Naive B cell (primary cell): ENCODE measurements around the gene CYP8B1. TPM values are rescaled to one million over a fixed set of nuclear protein-coding genes. Genes with fewer than 3 reads are reported as not detected.

Experiments
- ATAC-seq, 2 donors: fragments of 150-1000 bp; cut with Tn5 transposase; 2 replicates each; pipeline ENCODE4 v1.10.0; 2021; ENCODE audit warnings: low read depth in 2 of 2, mild to moderate bottlenecking in 2 of 2, moderate library complexity in 2 of 2
- DNase-seq: peaks from one replicate; pipeline ENCODE4 v3.0.0; 2022
- H3K27ac Mint-ChIP-seq, 6 donors: one replicate each; pipeline ENCODE4 v1.8.0; 2020 to 2022; ENCODE audit warnings: mild to moderate bottlenecking in 6 of 6, mixed read lengths in 6 of 6, moderate library complexity in 5 of 6, inconsistent platforms in 2 of 6
- H3K27me3 Mint-ChIP-seq, 3 donors: one replicate each; pipeline ENCODE4 v1.8.0; 2021 to 2022; ENCODE audit warnings: mixed read lengths in 3 of 3, mild to moderate bottlenecking in 1 of 3
- H3K36me3 Mint-ChIP-seq, 2 donors: one replicate each; pipeline ENCODE4 v1.8.0; 2020 to 2022; ENCODE audit warnings: mixed read lengths in 2 of 2, inconsistent platforms in 1 of 2, mild to moderate bottlenecking in 1 of 2
- H3K4me1 Mint-ChIP-seq, 3 donors: one replicate each; pipeline ENCODE4 v1.8.0; 2020 to 2022; ENCODE audit warnings: mixed read lengths in 3 of 3, inconsistent platforms in 1 of 3, mild to moderate bottlenecking in 1 of 3, moderate library complexity in 1 of 3
- H3K4me3 Mint-ChIP-seq, 8 donors: one replicate each; pipeline ENCODE4 v1.8.0; 2020 to 2022; ENCODE audit warnings: mild to moderate bottlenecking in 8 of 8, mixed read lengths in 8 of 8, moderate library complexity in 8 of 8, inconsistent platforms in 2 of 8
- H3K9me3 Mint-ChIP-seq, 7 donors: one replicate each; pipeline ENCODE4 v1.8.0; 2020 to 2022; ENCODE audit warnings: mixed read lengths in 7 of 7, mild to moderate bottlenecking in 5 of 7, inconsistent platforms in 2 of 7, moderate library complexity in 1 of 7
- polyA plus RNA-seq, 6 donors: library from polyadenylated mRNA; unstranded; fragments of 300-500 nt; fragmentation: Illumina TruSeq; gene quantifications; one replicate each; pipeline ENCODE4 v1.2.3, GENCODE V29; 2021; ENCODE audit warnings: low read depth in 6 of 6

Gene CYP8B1
- not detected for polyA plus RNA-seq

- ATAC-seq (no peak), DNase-seq (no peak)
- Mint-ChIP-seq H3K36me3 (peaks cover 0 to 4% of the 10 kb centered on the region in 2 donors), H3K9me3 (no peaks in the 10 kb centered on the region), H3K4me3 (no peak within 1 kb of the TSS), H3K27me3 (peaks cover 0 to 16% (median 7%) of the 10 kb centered on the region in 3 donors), H3K4me1 (peaks cover 4 to 7% (median 5%) of the 10 kb centered on the region in 3 donors), H3K27ac (no peak within 1 kb of the TSS)
Observed at GRCh38 chr3:42875325-42876151, at the start of gene CYP8B1. CYP8B1 (minus strand) TSS chr3:42875879; CDS start chr3:42875816, 63 bp downstream.

DNA sequence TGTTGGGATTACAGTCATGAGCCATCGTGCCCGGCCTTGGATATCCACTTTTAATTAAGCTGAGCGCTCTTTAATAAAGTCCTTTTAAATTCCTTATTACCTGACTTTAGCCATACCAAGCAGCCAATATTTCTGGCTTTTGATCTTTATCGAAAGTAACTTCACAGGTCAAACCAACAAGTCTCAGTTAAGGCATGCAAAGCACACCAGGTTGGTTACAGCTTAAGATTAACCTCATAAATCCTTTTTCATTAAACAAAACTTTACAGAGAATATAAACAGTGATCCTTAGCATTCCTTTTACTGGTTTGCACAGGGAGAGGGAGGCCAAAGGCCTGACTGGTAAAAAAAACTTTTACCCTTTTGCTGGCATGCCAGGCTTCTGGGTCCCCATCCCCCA is 47.9 kb upstream of the CYP8B1 start:
- H3K27ac Mint-ChIP-seq, result no peak overlapping the region
- H3K4me1 Mint-ChIP-seq, result no peaks in the 10 kb centered on the region
- H3K27me3 Mint-ChIP-seq, result peaks cover 0 to 7% (median 6%) of the 10 kb centered on the region in 3 donors
- DNase-seq, result no peak
- peaks cover 0 to 20% (median 5%) of the 10 kb centered on the region in 7 donors for H3K9me3 Mint-ChIP-seq
- H3K4me3 Mint-ChIP-seq, result no peak overlapping the region
- H3K36me3 Mint-ChIP-seq, result peaks cover 0 to 8% of the 10 kb centered on the region in 2 donors
- ATAC-seq, result no peak

DNA sequence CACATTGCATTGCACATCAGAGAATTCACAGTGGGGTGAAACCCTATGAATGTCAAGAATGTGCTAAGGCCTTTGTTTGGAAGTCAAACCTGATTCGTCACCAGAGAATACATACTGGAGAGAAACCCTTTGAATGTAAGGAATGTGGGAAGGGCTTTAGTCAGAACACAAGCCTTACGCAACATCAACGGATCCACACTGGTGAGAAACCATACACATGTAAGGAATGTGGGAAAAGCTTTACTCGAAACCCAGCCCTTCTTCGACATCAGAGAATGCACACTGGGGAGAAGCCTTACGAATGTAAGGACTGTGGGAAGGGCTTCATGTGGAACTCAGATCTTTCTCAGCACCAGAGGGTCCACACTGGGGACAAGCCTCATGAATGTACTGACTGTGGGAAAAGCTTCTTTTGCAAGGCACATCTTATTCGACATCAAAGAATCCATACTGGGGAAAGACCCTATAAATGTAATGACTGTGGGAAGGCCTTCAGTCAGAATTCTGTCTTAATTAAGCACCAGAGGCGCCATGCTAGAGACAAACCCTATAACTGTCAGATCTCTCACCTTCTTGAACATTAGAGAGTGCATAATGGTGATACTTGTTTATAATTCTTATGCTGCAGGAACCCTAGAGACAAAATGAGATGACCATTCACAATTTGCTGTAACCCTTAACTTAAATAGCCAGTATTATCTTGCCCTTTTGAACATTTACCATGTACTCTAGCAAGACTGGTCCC is 39.3 kb upstream of the CYP8B1 start:
- H3K4me3 Mint-ChIP-seq, result no peak overlapping the region
- peaks cover 28 to 41% of the 10 kb centered on the region in 2 donors for H3K36me3 Mint-ChIP-seq
- H3K9me3 Mint-ChIP-seq, result peaks cover 17 to 78% (median 50%) of the 10 kb centered on the region in 7 donors
- H3K27me3 Mint-ChIP-seq, result no peaks in the 10 kb centered on the region
- DNase-seq (no peak), ATAC-seq (no peak)
- H3K27ac Mint-ChIP-seq, result no peak overlapping the region
- H3K4me1 Mint-ChIP-seq, result no peaks in the 10 kb centered on the region

GRCh38 chr3:42911551-42911950 is 35.9 kb upstream of the CYP8B1 start:
- H3K36me3 Mint-ChIP-seq, result peaks cover 19 to 41% of the 10 kb centered on the region in 2 donors
- DNase-seq (no peak), ATAC-seq (no peak)
- H3K4me3 Mint-ChIP-seq, result no peak overlapping the region
- H3K27me3 Mint-ChIP-seq, result peaks cover 12 to 21% (median 14%) of the 10 kb centered on the region in 3 donors
- peaks cover 13 to 45% (median 35%) of the 10 kb centered on the region in 7 donors for H3K9me3 Mint-ChIP-seq
- H3K4me1 Mint-ChIP-seq, result peaks cover 5 to 8% (median 7%) of the 10 kb centered on the region in 3 donors
- H3K27ac Mint-ChIP-seq, result no peak overlapping the region

GRCh38 chr3:42908675-42909074 is 33.0 kb upstream of the CYP8B1 start:
- DNase-seq, result no peak
- H3K27ac Mint-ChIP-seq, result no peak overlapping the region
- no peak for ATAC-seq
- peaks cover 7 to 30% of the 10 kb centered on the region in 2 donors for H3K36me3 Mint-ChIP-seq
- peaks cover 8 to 34% (median 22%) of the 10 kb centered on the region in 7 donors for H3K9me3 Mint-ChIP-seq
- H3K4me1 Mint-ChIP-seq, result peaks cover 13 to 14% (median 14%) of the 10 kb centered on the region in 3 donors
- peaks cover 34 to 48% (median 42%) of the 10 kb centered on the region in 3 donors for H3K27me3 Mint-ChIP-seq
- peak overlapping the region in 1 of 8 donors; percentile 16 for H3K4me3 Mint-ChIP-seq

DNA sequence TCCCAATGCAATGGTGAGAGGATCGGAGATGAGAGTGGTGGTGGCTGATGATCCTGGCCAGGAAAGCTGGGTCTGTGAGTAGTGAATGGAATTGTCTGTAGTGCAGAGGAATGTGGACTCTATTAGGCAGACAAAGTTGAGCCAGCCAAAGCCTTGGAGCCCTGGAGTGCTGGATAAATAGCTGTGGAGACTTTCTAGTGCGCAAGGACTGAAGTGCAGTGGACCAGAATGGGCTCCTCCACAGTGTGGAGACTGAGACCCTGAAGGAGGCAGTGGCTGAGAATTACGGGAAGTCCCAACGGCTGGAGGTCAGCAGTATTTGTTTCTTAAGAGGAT is 31.1 kb upstream of the CYP8B1 start:
- Mint-ChIP-seq H3K9me3 (peaks cover 3 to 29% (median 13%) of the 10 kb centered on the region in 7 donors), H3K4me1 (peaks cover 13 to 14% (median 14%) of the 10 kb centered on the region in 3 donors), H3K27me3 (peaks cover 46 to 55% (median 53%) of the 10 kb centered on the region in 3 donors), H3K4me3 (peak overlapping the region; percentile 11 to 90 (median 60)), H3K27ac (no peak overlapping the region), H3K36me3 (peaks cover 9 to 23% of the 10 kb centered on the region in 2 donors)
- DNase-seq (no peak), ATAC-seq (no peak)

DNA sequence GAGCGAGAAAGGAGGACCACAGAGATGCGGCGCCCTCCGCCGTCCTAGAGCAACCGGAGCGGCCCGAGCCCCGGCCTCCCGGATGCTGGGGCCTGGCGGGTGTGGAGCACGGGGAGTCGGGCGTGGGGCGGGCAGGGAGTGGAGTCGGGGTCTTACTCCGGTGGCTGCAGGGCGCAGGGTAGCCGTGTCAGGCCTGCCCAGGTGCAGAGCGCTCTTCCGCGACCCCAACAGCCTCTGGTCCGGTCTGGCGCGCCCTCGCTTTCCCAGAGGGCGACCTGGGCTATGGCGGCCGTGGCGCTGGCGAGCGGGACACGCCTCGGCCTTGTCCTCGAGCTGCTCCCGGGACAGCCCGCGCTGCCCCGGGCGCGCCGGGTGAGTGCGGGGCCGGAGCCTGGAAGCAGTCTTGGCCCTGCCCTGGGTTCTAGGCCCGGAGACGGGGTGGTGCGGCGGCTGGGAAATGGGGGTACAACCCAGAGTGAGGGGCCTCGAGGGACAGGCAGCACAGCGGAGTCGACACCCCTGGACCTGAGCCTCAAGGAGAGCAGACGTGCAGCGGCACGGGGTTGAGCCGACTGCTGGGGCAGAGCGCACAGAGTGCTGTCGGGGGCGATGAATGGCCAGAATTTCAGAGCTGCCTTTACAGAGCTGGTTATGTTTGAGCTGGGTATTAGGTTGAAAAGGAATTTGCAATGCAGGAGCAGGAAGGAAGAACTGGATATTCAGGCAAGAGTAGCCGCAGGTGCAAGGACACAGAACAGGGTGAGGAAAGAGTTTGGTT is 30.6 kb upstream of the CYP8B1 start, which contains the start of gene ZNF662:
ZNF662 (plus strand) TSS at position 73 of the 778 bp plus-strand sequence. CDS start 1,973 bp downstream, outside the sequence.
- peaks cover 3 to 29% (median 13%) of the 10 kb centered on the region in 7 donors for H3K9me3 Mint-ChIP-seq
- H3K27ac Mint-ChIP-seq, result peak within 1 kb of the TSS in 1 of 6 donors; percentile 23
- ATAC-seq, result peak; percentile 30 to 33
- peak within 1 kb of the TSS; percentile 61 to 90 (median 75) for H3K4me3 Mint-ChIP-seq
- H3K27me3 Mint-ChIP-seq, result peaks cover 47 to 56% (median 53%) of the 10 kb centered on the region in 3 donors
- DNase-seq, result no peak
- peaks cover 13 to 14% (median 14%) of the 10 kb centered on the region in 3 donors for H3K4me1 Mint-ChIP-seq
- peaks cover 9 to 23% of the 10 kb centered on the region in 2 donors for H3K36me3 Mint-ChIP-seq

- Mint-ChIP-seq H3K9me3 (peaks cover 3 to 29% (median 13%) of the 10 kb centered on the region in 7 donors), H3K4me1 (peaks cover 13 to 14% (median 14%) of the 10 kb centered on the region in 3 donors), H3K27me3 (peaks cover 47 to 59% (median 58%) of the 10 kb centered on the region in 3 donors), H3K4me3 (peak overlapping the region; percentile 58 to 90 (median 70)), H3K27ac (peak overlapping the region in 1 of 6 donors; percentile 23), H3K36me3 (peaks cover 9 to 20% of the 10 kb centered on the region in 2 donors)
- no peak for DNase-seq
- ATAC-seq, result no peak
Observed at GRCh38 chr3:42905740-42906069, 30.0 kb upstream of the CYP8B1 start.

DNA sequence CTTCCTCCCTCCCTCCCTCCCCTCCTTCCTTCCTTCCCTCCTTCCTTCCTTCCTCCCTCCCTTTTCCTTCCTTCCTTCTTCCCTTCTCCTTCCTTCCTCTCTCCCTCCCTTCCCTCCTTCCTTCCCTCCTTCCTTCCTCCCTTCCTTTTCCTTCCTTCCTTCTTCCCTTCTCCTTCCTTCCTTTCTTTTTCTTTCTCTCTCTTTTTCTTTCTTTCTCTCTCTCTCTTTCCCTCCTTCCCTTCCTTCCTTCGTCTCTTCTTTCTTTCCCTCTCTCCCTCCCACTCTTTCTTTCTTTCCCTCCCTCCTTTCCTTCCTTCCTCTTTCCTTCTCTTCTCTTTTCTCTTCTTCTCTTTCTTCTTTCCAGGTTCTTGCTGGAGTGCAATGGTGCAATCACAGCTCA is 28.4 kb upstream of the CYP8B1 start:
- peaks cover 9 to 15% of the 10 kb centered on the region in 2 donors for H3K36me3 Mint-ChIP-seq
- ATAC-seq (no peak), DNase-seq (no peak)
- peaks cover 13 to 14% (median 14%) of the 10 kb centered on the region in 3 donors for H3K4me1 Mint-ChIP-seq
- H3K9me3 Mint-ChIP-seq, result peaks cover 3 to 22% (median 9%) of the 10 kb centered on the region in 7 donors
- no peak overlapping the region for H3K4me3 Mint-ChIP-seq
- H3K27ac Mint-ChIP-seq, result no peak overlapping the region
- peaks cover 48 to 64% (median 63%) of the 10 kb centered on the region in 3 donors for H3K27me3 Mint-ChIP-seq

GRCh38 chr3:42902257-42902656 is 26.6 kb upstream of the CYP8B1 start:
- ATAC-seq (no peak), DNase-seq (no peak)
- Mint-ChIP-seq H3K27me3 (peaks cover 47 to 57% (median 49%) of the 10 kb centered on the region in 3 donors), H3K27ac (no peak overlapping the region), H3K9me3 (peaks cover 2 to 22% (median 9%) of the 10 kb centered on the region in 7 donors), H3K36me3 (peaks cover 9 to 15% of the 10 kb centered on the region in 2 donors), H3K4me1 (peaks cover 13 to 14% (median 13%) of the 10 kb centered on the region in 3 donors), H3K4me3 (no peak overlapping the region)

DNA sequence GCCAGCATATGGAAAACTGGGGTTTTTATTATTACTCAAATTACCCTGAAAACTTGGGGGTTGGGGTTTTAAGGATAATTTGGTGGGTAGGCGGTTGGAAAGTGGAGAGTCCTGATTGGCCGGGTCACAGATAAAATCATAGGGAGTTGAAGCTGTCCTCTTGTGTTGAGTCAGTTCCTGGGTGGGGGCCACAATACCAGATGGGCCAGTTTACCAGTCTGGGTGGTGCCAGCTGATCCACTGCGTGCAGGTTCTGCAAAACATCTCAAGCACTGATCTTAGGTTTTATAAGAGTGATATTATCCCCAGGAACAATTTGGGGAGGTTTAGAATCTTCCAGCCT is 25.4 kb upstream of the CYP8B1 start:
- Mint-ChIP-seq H3K4me1 (peaks cover 4 to 6% (median 6%) of the 10 kb centered on the region in 3 donors), H3K9me3 (peaks cover 2 to 22% (median 9%) of the 10 kb centered on the region in 7 donors), H3K36me3 (peaks cover 9 to 15% of the 10 kb centered on the region in 2 donors), H3K27me3 (peaks cover 38 to 45% (median 38%) of the 10 kb centered on the region in 3 donors), H3K4me3 (no peak overlapping the region), H3K27ac (peak overlapping the region in 1 of 6 donors; percentile 44)
- DNase-seq (no peak), ATAC-seq (no peak)

DNA sequence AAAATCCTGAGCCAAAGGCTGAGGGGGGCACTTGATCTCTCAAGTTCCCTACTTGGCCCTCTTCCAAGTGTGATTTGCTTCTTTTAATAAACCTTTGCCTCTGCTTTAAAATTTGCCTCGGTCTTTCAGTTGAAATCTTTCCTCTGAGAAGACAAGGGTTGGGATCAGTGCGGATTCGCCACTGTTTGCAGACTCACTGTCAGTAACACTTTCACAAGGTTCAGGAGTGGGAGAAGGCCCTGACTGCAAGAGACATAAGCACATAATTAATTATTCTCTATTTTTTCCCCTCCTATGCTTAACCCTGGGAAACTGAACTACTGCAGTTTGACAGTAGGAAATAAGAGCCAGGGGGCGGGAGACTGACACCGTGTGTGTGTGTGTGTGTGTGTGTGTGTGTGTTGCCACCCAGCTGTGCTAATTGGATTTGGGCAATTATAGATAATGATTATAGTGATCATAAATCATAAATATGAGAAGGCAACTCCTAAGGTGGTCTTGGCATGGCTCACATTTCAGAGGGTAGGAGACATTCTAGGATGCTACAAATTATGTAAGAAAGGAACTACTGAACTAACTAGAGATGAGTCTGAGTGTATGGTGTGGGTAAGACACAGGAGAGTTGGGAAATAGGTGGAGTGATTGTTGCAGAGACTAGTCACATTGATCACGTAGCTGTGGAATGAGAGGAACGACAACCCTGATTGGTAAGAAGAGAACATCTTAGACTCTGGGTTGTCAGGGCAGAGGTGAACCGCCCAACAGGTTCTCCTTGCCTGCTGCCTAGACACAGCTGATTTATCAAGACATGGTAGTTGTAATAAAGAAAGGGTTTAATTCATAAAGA is 24.8 kb upstream of the CYP8B1 start:
- ATAC-seq (no peak), DNase-seq (no peak)
- Mint-ChIP-seq H3K27me3 (peaks cover 33 to 39% (median 35%) of the 10 kb centered on the region in 3 donors), H3K36me3 (peaks cover 6 to 15% of the 10 kb centered on the region in 2 donors), H3K27ac (peak overlapping the region in 1 of 6 donors; percentile 44), H3K4me1 (peaks cover 0 to under 1% (median under 1%) of the 10 kb centered on the region in 3 donors), H3K9me3 (peaks cover 2 to 21% (median 9%) of the 10 kb centered on the region in 7 donors), H3K4me3 (no peak overlapping the region)
